CD4-positive, alpha-beta memory T cell (primary cell): Measurements from ENCODE around the gene HCFC1. TPM values are rescaled to one million over a fixed set of nuclear protein-coding genes. Genes with fewer than 3 reads are reported as not detected.
A peak's percentile ranks its signal among the peaks of the same experiment; 100 is the strongest.

Source experiments
- CTCF ChIA-PET: fragments of 350-600 bp; sonication (Branson Sonifier 250); formaldehyde crosslinking; loops from one replicate; lab custom pipeline; 2021; ENCODE audit warnings: inconsistent platforms; ENCODE audit not compliant: partially characterized antibody; lab: Charles Lee
- POLR2A ChIA-PET: fragments of 350-600 bp; sonication (Branson Sonifier 250); formaldehyde crosslinking; loops from one replicate; lab custom pipeline; 2021; ENCODE audit not compliant: partially characterized antibody; lab: Charles Lee
- DNase-seq, 5 donors: peaks; one replicate each; pipeline versions ENCODE4 v3.0.0 to v3.0.0-alpha.2; 2020 to 2022; ENCODE audit warnings: mixed read lengths in 1 of 5
- H3K27ac ChIP-seq: one replicate; pipeline ENCODE4 v1.7.0; 2013; ENCODE audit warnings: low read depth, low read length
- H3K27me3 ChIP-seq: 2 replicates; pipeline ENCODE4 v1.7.0; 2013; ENCODE audit warnings: mild to moderate bottlenecking, low read length, moderate library complexity; ENCODE audit not compliant: insufficient read depth
- H3K36me3 ChIP-seq: 2 replicates; pipeline ENCODE4 v1.7.0; 2013; ENCODE audit warnings: mild to moderate bottlenecking, low read length, moderate library complexity; ENCODE audit not compliant: insufficient read depth
- H3K4me1 ChIP-seq: 2 replicates; pipeline ENCODE4 v1.7.0; 2013; ENCODE audit warnings: mild to moderate bottlenecking, low read length, moderate library complexity; ENCODE audit not compliant: insufficient read depth
- H3K4me3 ChIP-seq, 2 donors: one replicate each; pipeline ENCODE4 v1.7.0; 2013; ENCODE audit warnings: low read length in 2 of 2, mild to moderate bottlenecking in 1 of 2
- H3K9me3 ChIP-seq, 2 donors: one replicate each; pipeline ENCODE4 v1.7.0; 2013; ENCODE audit warnings: low read length in 2 of 2, control low read depth in 1 of 2; ENCODE audit not compliant: control insufficient read depth in 1 of 2
- H3K27ac Mint-ChIP-seq, 7 donors: one replicate each; pipeline ENCODE4 v1.8.0; 2020 to 2021; ENCODE audit warnings: mixed read lengths in 7 of 7, mild to moderate bottlenecking in 6 of 7, inconsistent platforms in 3 of 7, moderate library complexity in 3 of 7
- H3K27me3 Mint-ChIP-seq, 2 donors: one replicate each; pipeline ENCODE4 v1.8.0; 2020 to 2021; ENCODE audit warnings: mixed read lengths in 2 of 2
- H3K36me3 Mint-ChIP-seq, 2 donors: one replicate each; pipeline ENCODE4 v1.8.0; 2020 to 2021; ENCODE audit warnings: mixed read lengths in 2 of 2, inconsistent platforms in 1 of 2, mild to moderate bottlenecking in 1 of 2
- H3K4me1 Mint-ChIP-seq, 4 donors: one replicate each; pipeline ENCODE4 v1.8.0; 2020 to 2021; ENCODE audit warnings: mixed read lengths in 4 of 4, mild to moderate bottlenecking in 1 of 4
- H3K4me3 Mint-ChIP-seq, 8 donors: one replicate each; pipeline ENCODE4 v1.8.0; 2020 to 2021; ENCODE audit warnings: mixed read lengths in 8 of 8, mild to moderate bottlenecking in 7 of 8, moderate library complexity in 6 of 8, inconsistent platforms in 3 of 8
- H3K9me3 Mint-ChIP-seq, 8 donors: one replicate each; pipeline ENCODE4 v1.8.0; 2020 to 2021; ENCODE audit warnings: mixed read lengths in 8 of 8, mild to moderate bottlenecking in 5 of 8, inconsistent platforms in 3 of 8, moderate library complexity in 1 of 8
- intact Hi-C: fragments of 100-400 bp; cut with micrococcal nuclease; formaldehyde crosslinking; loops from one replicate; pipeline ENCODE4 v1.15.1; 2023
- polyA plus RNA-seq, 2 donors: library from polyadenylated mRNA; unstranded; fragments of 300-500 nt; fragmentation: Illumina TruSeq; gene quantifications; one replicate each; pipeline ENCODE4 v1.2.3, GENCODE V29; 2021
- total RNA-seq, 2 experiments: library from RNA; stranded (reverse); gene quantifications; one replicate each; pipeline ENCODE4 v1.2.3, GENCODE V29; 2021

HCFC1 gene
- total and polyA plus RNA-seq, 4 experiments from 2014 or later: 1.6 to 53.4 (median 33.7) TPM

GRCh38 chrX:153913701-153914100 is 57.9 kb downstream of the HCFC1 start:
- POLR2A ChIA-PET: interaction anchor here (13.7 kb wide), 1 partner anchor 9 kb away, joined by 222 read pairs; the partner anchor contains the start of gene ARHGAP4
- CTCF ChIA-PET: no interaction called here

GRCh38 chrX:153913211-153913610 is 58.4 kb downstream of the HCFC1 start:
- H3K27ac Mint-ChIP-seq: no peak overlapping the region
- H3K36me3 Mint-ChIP-seq: peaks cover 18 to 30% of the 10 kb centered on the region in 2 donors
- Histone ChIP-seq H3K27ac (no peak overlapping the region), H3K9me3 (no peaks in the 10 kb centered on the region), H3K4me3 (no peak overlapping the region), H3K36me3 (peaks cover 12% of the 10 kb centered on the region), H3K27me3 (no peaks in the 10 kb centered on the region), H3K4me1 (peaks cover 6% of the 10 kb centered on the region)
- no peak for DNase-seq
- H3K4me3 Mint-ChIP-seq: no peak overlapping the region
- H3K4me1 Mint-ChIP-seq: peaks cover 3 to 7% (median 6%) of the 10 kb centered on the region in 4 donors
- ChIA-PET POLR2A (interaction anchor here (13.7 kb wide), 1 partner anchor 10 kb away, joined by 222 read pairs; the partner anchor contains the start of gene ARHGAP4), CTCF (interaction anchor here (1.6 kb wide), 1 partner anchor 12 kb away, joined by 6 read pairs; no protein-coding TSS in a partner anchor)
- H3K27me3 Mint-ChIP-seq: no peaks in the 10 kb centered on the region
- intact Hi-C loops: no loop called here
- peaks cover 0 to 2% (median 0%) of the 10 kb centered on the region in 8 donors for H3K9me3 Mint-ChIP-seq

More at GRCh38 chrX:153913701-153914100, 57.9 kb downstream of the HCFC1 start:
- no peak for DNase-seq
- H3K4me3 Mint-ChIP-seq: no peak overlapping the region
- H3K9me3 ChIP-seq: no peaks in the 10 kb centered on the region
- H3K27ac Mint-ChIP-seq: peak overlapping the region in 3 of 7 donors; percentile 22 to 37 (median 24)
- no peak overlapping the region for H3K27ac ChIP-seq
- peaks cover 6% of the 10 kb centered on the region for H3K4me1 ChIP-seq
- peaks cover 18 to 30% of the 10 kb centered on the region in 2 donors for H3K36me3 Mint-ChIP-seq
- no peaks in the 10 kb centered on the region for H3K27me3 Mint-ChIP-seq
- no peaks in the 10 kb centered on the region for H3K27me3 ChIP-seq
- peaks cover 16% of the 10 kb centered on the region for H3K36me3 ChIP-seq
- H3K4me1 Mint-ChIP-seq: peaks cover 3 to 7% (median 6%) of the 10 kb centered on the region in 4 donors
- intact Hi-C loops: no loop called here
- H3K4me3 ChIP-seq: no peak overlapping the region
- H3K9me3 Mint-ChIP-seq: peaks cover 0 to 2% (median 0%) of the 10 kb centered on the region in 8 donors

- no peaks in the 10 kb centered on the region for H3K27me3 Mint-ChIP-seq
- no peaks in the 10 kb centered on the region for H3K27me3 ChIP-seq
- peak overlapping the region in 6 of 7 donors; percentile 37 to 91 (median 66) for H3K27ac Mint-ChIP-seq
- CTCF ChIA-PET: interaction anchor here (0.6 to 1.6 kb wide), 2 partner anchors 13 to 15 kb away, joined by 3 to 6 read pairs; no protein-coding TSS in a partner anchor
- H3K27ac ChIP-seq: no peak overlapping the region
- peaks cover 0 to 2% (median 0%) of the 10 kb centered on the region in 8 donors for H3K9me3 Mint-ChIP-seq
- no peaks in the 10 kb centered on the region for H3K9me3 ChIP-seq
- H3K4me1 Mint-ChIP-seq: peaks cover 3 to 7% (median 6%) of the 10 kb centered on the region in 4 donors
- H3K4me3 Mint-ChIP-seq: no peak overlapping the region
- peaks cover 18 to 22% of the 10 kb centered on the region in 2 donors for H3K36me3 Mint-ChIP-seq
- no peak overlapping the region for H3K4me3 ChIP-seq
- no peak for DNase-seq
- peaks cover 8% of the 10 kb centered on the region for H3K36me3 ChIP-seq
- intact Hi-C loops: no loop called here
- POLR2A ChIA-PET: interaction anchor here (1.2 to 13.7 kb wide), 2 partner anchors 8 to 11 kb away, joined by 4 to 222 read pairs; partner anchors contain the start of gene ARHGAP4
- peaks cover 6% of the 10 kb centered on the region for H3K4me1 ChIP-seq
These were observed 59.8 kb downstream of the HCFC1 start for GRCh38 chrX:153911798-153912197.

DNA sequence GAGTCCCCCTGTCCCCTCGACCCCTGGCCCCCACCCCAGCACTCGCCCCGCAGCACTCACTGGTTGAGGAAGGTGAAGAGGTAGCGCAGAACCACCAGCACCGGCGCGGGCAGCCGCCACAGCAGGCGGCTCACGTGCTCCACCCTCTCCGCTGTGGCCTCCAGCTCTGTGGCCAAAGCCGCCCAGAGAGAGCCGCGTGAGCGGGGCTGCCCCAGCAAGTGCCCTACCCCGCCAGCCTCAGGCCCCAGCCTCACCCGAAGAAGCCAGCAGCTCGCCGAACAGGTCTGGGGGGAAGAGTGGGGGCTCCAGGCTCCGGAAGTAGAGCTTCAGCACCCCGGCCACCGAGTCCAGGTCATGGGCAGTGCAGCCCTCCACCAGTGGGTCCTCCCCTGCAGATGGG is 61.2 kb downstream of the HCFC1 start:
- no peak for DNase-seq
- H3K27me3 ChIP-seq: no peaks in the 10 kb centered on the region
- Mint-ChIP-seq H3K4me3 (no peak overlapping the region), H3K9me3 (peaks cover 0 to 2% (median 0%) of the 10 kb centered on the region in 8 donors), H3K4me1 (peaks cover 4 to 16% (median 10%) of the 10 kb centered on the region in 4 donors), H3K27ac (no peak overlapping the region), H3K36me3 (peaks cover 9 to 13% of the 10 kb centered on the region in 2 donors), H3K27me3 (no peaks in the 10 kb centered on the region)
- H3K36me3 ChIP-seq: peaks cover 8% of the 10 kb centered on the region
- ChIA-PET CTCF (no interaction called here), POLR2A (interaction anchor here (13.7 kb wide), 1 partner anchor 12 kb away, joined by 222 read pairs; the partner anchor contains the start of gene ARHGAP4)
- no peak overlapping the region for H3K4me3 ChIP-seq
- no peak overlapping the region for H3K27ac ChIP-seq
- H3K9me3 ChIP-seq: no peaks in the 10 kb centered on the region
- intact Hi-C loops: no loop called here
- peaks cover 6% of the 10 kb centered on the region for H3K4me1 ChIP-seq

DNA sequence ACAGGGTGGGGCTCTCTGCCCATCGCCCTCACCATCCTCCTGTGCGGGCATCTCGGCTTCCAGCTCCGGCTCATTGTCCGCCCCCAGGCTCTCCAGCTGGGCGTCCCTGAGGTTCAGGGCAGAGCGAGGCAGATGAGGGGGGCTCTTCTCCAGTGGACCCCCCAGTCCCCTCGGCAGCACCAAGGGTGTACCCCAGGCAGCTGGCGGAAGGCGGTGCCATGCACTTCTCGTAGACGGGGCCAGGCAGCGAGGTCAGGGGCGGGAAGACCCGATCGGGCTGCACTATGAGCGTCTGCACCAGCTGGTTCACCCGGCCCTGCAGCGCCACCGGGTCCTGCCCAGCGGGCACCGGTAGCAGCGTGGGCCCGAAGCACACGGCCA is 61.6 kb downstream of the HCFC1 start:
- POLR2A ChIA-PET: interaction anchor here (0.6 to 13.7 kb wide), 2 partner anchors 12 to 13 kb away, joined by 4 to 222 read pairs; partner anchors contain the start of gene ARHGAP4
- CTCF ChIA-PET: no interaction called here
- H3K27me3 ChIP-seq: no peaks in the 10 kb centered on the region

DNA sequence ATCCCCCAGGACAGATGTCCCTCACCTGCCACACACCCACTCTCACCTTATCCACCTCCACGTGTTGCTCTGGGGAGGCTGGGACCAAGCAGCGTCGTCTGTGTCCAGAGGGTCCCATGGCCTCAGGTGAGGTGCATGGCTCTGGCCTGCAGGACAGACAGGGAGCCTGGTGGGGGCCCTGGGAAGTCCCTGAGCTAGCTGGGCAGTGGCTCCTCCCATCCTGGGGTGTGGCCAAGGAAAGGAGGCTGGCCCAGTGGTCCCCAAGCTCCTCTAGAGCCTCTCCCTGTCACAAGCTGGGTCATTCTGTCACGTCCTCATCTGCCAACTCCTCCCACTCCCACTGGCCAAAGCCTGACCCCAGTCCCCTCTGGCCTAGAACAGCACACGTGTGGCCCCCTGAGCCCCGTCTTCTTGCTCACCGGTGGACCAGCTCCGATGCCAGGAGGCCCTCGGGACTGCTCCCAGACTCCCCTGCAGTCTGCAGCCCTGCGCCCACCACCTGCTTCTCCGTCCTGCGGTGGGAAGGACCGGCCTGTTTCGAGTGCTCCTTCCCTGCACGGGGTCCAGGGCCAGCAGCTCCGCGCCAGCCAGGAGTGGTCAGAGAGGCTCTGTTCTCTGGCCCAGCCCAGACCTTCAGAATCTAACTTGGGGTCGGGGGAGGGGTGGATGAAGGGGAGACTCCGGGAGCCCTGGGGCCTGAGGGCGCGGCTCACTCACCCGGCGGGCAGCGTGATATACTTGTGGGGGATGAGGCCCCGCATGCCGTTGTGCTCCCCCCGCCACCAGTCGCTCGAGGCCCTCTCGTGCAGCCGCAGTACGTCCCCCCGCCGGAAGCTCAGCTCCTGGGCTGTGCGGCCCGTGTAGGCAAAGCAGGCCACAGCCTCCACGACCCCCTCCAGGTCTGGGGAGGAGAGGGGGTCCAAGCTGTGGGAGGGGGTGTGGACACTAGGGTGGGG is 62.3 kb downstream of the HCFC1 start:
- no peak for DNase-seq
- Mint-ChIP-seq H3K27me3 (no peaks in the 10 kb centered on the region), H3K4me3 (no peak overlapping the region), H3K36me3 (peaks cover 9 to 13% of the 10 kb centered on the region in 2 donors), H3K9me3 (peaks cover 0 to 2% (median 0%) of the 10 kb centered on the region in 8 donors), H3K27ac (no peak overlapping the region), H3K4me1 (peaks cover 7 to 22% (median 12%) of the 10 kb centered on the region in 4 donors)
- peaks cover 8% of the 10 kb centered on the region for H3K36me3 ChIP-seq
- H3K9me3 ChIP-seq: no peaks in the 10 kb centered on the region
- intact Hi-C loops: loop anchor here (5.0 kb wide), 1 partner anchor 38 kb away; no protein-coding TSS in a partner anchor
- ChIA-PET CTCF (interaction anchor here (4.3 kb wide), 1 partner anchor 38 kb away, joined by 12 read pairs; no protein-coding TSS in a partner anchor), POLR2A (interaction anchor here (0.6 to 13.7 kb wide), 2 partner anchors 12 to 13 kb away, joined by 4 to 222 read pairs; partner anchors contain the start of gene ARHGAP4)
- H3K4me3 ChIP-seq: no peak overlapping the region
- peaks cover 16% of the 10 kb centered on the region for H3K4me1 ChIP-seq
- H3K27ac ChIP-seq: no peak overlapping the region
- no peaks in the 10 kb centered on the region for H3K27me3 ChIP-seq

More for the DNA sequence above, 61.6 kb downstream of the HCFC1 start:
- H3K9me3 ChIP-seq: no peaks in the 10 kb centered on the region
- no peak overlapping the region for H3K4me3 ChIP-seq
- Mint-ChIP-seq H3K9me3 (peaks cover 0 to 2% (median 0%) of the 10 kb centered on the region in 8 donors), H3K4me3 (no peak overlapping the region), H3K36me3 (peaks cover 9 to 13% of the 10 kb centered on the region in 2 donors), H3K4me1 (peaks cover 4 to 17% (median 10%) of the 10 kb centered on the region in 4 donors), H3K27ac (no peak overlapping the region), H3K27me3 (no peaks in the 10 kb centered on the region)
- H3K36me3 ChIP-seq: peaks cover 8% of the 10 kb centered on the region
- H3K27ac ChIP-seq: no peak overlapping the region
- peaks cover 9% of the 10 kb centered on the region for H3K4me1 ChIP-seq
- no peak for DNase-seq
- intact Hi-C loops: loop anchor here (5.0 kb wide), 1 partner anchor 37 kb away; no protein-coding TSS in a partner anchor
